Mucosa of gallbladder (tissue), 1 donor: ENCODE data around the gene TTC33. TPM values are rescaled to one million over a fixed set of nuclear protein-coding genes. Genes with fewer than 3 reads are reported as not detected.
"Not testable (repeated sequence)": the region's sequence is repeated elsewhere in the genome, so short reads cannot be mapped to it uniquely, and the experiment has no call there.

ENCODE experiments used
- DNase-seq: peaks from one replicate; pipeline ENCODE4 v3.0.0-alpha.2; 2020; ENCODE audit warnings: low spot score
- total RNA-seq: library from RNA; stranded (reverse); gene quantifications from one replicate; pipeline ENCODE4 v1.2.1, GENCODE V29; 2021
- donor health status: DM: no; HTN: no; CAD: no.

Gene TTC33
- total RNA-seq, 1 donor from 2014 or later, result 17.6 TPM

GRCh38 chr5:40780199-40780598 is 24.4 kb upstream of the TTC33 start:
- no peak for DNase-seq

DNA sequence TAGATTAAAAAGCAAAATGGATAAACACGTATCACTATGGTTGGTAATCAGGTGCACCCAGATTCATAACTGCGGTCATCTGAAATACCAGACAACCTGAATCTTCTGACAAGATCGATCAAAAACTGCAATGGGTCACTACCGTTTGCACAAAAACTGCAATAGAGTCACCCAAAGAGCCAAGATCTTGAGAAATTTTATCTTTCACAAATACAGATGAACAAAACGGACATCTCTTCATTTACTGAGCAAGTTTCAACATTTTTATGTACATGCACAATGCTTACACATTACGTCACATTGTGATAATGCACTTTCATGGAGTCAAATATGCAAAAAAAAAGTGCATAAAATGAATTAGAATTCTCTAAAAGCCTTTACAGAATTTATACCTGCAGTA is 23.8 kb upstream of the TTC33 start:
- DNase-seq, result no peak

DNA sequence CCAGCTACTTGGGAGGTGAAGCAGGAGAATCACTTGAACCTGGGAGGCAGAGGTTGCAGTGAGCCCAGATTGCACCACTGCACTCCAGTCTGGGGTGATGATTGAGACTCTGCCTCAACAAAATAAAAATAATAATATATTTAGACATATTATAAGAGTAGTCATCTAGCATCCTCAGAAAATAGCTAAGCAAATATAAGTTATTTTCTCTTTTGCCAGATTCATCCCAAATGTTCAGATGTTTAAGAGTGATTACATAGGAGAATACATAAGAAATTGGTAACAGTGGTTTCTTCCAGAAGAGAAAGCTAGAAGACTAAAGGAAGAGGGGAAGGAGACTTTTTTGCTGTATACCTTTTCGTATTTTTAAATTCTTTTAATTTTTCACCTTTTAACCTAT is 22.4 kb upstream of the TTC33 start:
- no peak for DNase-seq

- DNase-seq, result no peak
Observed at GRCh38 chr5:40776658-40776977, 20.9 kb upstream of the TTC33 start.

- DNase-seq, result no peak
Observed at GRCh38 chr5:40775846-40776657, 20.3 kb upstream of the TTC33 start.

DNA sequence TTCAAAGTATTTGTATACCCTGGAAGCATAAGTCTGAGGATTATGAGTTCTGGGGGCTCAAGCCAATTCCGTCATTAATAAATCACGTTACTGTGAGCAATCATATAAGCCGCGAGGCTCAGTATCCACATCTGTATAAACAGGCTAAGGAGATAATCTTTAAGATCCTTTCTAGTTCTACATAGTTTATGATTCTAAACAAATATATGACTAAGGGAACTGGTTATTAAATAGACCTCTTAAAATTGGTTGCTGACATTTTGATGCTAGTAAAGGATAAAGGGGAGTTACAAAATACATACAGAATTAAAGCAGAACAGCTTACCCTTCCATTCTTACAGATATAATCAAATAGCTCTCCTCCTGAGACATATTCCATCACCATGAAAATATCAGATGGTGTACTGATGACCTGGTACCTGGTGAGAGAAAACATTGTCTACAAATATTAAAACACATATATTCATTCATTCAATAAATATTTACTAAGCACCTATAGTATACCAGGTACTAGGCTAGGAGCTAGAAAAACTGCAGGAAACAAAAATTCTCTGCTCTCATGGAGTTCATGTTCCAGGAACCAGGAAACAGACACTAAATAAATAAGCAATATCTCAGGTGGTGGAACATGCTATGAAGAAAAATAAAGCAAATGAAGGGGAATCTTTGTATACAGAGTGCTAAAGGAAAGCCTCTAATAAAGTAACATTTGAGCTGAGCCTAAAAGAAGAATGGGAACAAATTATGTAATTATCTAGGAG is 19.5 kb upstream of the TTC33 start:
- DNase-seq, result no peak

- DNase-seq, result no peak
Observed at GRCh38 chr5:40774623-40775022, 18.9 kb upstream of the TTC33 start.

DNA sequence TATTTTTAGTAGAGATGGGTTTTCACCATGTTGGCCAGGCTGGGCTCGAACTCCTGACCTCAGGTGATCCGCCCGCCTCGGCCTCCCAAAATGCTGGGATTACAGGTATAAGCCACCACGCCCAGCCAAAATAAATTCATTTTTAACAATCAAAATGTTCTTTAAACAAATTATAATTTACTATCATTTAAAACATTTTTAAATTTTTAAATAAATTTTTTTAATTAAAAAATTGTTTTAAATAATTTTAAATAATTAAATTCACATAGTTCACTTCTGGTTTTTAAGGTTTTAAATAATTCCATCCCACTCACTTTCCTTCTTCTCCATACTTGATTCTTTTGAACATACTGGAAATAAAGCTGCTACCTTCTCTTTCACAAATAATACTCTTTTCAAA is 15.0 kb upstream of the TTC33 start:
- DNase-seq, result no peak

DNA sequence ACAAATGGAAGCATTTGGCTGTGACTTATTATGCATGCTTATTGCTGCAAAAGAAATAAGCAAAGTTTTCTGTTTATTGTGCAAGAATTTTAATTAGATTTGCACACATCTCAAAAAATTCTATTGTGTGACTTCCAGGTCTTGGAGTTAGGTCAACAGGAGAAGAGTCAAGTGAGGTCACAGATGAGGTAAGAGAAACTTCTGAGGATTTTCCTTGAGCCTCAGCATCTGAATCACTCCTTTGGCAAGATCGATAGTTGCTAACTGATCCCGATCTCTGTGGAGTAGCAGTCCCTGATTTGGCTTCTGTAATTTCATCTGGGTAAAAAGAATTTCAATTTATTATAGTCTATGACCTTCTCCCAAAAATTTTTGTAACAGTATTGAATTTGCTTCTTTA is 6.9 kb upstream of the TTC33 start:
- no peak for DNase-seq

GRCh38 chr5:40757400-40757799 is 1.6 kb upstream of the TTC33 start:
- DNase-seq, result no peak

- DNase-seq, result peak; percentile 75
Observed at GRCh38 chr5:40755093-40755406, 711 bp downstream of the TTC33 start.

- DNase-seq, result no peak
Observed at GRCh38 chr5:40754381-40755092, 1.2 kb downstream of the TTC33 start.

DNA sequence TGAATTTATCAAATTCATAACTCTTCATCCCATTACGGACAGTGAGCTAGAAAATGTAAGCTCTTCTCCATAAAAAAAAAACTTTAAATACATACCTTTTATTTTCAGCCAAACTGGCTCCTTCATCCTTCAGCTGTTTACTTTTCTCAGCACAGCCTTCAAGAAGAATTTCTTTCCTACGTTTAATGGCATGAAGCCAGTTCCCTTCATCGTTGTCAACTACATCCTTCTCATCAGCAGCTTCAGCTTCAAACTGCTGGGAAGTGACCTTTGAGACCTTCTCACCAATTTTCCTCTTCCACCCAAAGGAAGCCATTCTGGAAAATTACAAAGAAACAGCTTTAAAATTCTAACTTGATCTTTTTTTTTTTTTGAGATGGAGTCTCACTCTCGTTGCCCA is 9.1 kb downstream of the TTC33 start:
- no peak for DNase-seq

DNA sequence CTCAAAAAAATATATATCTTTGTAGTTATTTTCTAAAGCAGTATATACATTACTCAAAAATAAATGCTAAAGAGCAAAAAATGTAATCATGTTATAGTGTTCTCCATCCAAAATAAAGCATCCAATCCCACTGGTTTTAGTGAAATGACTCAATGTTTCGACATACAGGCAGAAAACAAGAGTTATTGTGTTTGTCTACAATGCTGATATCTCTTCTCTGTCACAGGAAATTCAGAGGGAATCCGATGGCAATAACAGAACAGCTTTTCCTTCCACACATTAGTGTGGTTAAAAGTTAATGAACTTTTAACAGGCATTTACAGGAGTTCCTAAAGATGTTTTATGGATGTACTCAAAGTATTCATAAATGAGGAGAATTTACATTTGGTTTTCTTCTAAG is 12.0 kb downstream of the TTC33 start:
- DNase-seq, result no peak

- no peak for DNase-seq
Observed at GRCh38 chr5:40738502-40738901, 17.3 kb downstream of the TTC33 start.

GRCh38 chr5:40736103-40736875 is 19.5 kb downstream of the TTC33 start:
- no peak for DNase-seq

DNA sequence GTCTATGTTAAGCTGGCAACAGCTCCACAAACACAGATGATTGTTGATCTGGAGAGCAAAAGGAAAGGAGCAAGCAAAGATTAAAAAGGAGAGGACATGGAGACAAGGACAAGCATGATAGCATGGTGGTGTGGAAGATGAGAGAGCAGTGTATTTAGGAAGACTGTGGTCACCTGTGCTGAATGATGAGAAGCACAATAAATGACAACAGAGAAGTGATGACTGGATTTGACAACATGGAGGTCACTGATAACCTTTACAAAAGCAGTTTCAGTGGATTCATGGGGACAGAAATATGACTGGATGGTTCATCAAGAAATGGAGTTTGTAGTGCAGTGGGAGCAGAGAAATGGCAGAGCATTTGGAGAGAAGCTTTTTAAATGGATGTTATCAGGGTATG is 20.2 kb downstream of the TTC33 start:
- no peak for DNase-seq

DNA sequence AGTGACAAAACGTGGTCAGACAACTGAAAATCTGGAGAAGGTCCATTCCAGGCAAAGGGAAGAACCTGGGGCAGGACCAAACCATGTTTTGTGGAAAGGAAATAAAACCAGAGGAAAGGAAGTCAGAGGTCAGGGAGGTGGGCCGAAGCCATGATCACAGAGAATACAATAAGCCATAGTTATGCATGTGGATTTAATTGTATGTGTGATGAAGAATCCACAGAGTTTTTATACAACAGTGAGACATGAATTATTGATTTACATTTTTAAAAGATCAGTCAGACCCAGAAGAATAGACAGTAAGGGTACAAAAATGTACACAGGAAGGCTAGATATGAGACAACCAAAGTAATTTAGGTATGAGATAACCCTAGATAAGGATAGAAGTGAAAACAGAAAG is 20.8 kb downstream of the TTC33 start:
- no peak for DNase-seq

DNA sequence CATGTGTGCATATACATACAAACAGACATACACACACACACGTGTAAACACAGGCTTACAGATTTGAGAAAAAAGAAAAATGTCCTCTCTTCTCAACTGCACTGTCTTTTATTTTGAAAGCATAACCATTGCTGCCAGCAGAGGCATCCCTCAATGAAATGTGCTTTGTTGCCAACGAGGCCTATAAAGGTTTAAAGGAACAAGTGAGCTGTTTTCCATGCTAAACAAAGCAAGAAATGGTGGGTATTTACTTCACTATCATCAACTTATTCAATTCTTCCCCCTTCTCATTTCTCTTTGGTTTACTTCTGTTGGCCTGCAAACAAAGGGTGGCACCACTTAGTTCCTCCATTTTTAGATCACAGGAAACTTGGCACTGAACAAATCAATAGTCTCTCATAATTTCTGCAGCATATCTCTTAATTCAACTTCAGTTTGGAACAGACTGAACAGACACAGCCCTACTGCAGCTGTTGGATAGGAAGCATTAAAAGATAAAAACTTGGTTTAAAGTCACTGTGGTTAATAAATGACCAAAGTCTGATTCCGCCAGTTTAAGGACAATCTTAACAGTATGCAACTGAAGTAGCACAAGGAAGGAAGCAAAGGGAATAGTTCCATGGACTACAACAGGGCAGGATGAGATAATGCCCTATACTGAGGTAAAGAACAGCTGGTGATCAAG is 21.7 kb downstream of the TTC33 start:
- peak; percentile 19 for DNase-seq

GRCh38 chr5:40733434-40733833 is 22.3 kb downstream of the TTC33 start:
- no peak for DNase-seq

GRCh38 chr5:40722497-40722911 is 33.3 kb downstream of the TTC33 start:
- DNase-seq, result not testable (repeated sequence)

- no peak for DNase-seq
Observed at GRCh38 chr5:40720069-40720468, 35.7 kb downstream of the TTC33 start.
